ENCODE data around the gene LRP1. TPM values are rescaled to one million over a fixed set of nuclear protein-coding genes. Genes with fewer than 3 reads are reported as not detected.

LRP1 gene
- total RNA-seq, 2 donors from 2014 or later, result 663 to 755 TPM

DNA sequence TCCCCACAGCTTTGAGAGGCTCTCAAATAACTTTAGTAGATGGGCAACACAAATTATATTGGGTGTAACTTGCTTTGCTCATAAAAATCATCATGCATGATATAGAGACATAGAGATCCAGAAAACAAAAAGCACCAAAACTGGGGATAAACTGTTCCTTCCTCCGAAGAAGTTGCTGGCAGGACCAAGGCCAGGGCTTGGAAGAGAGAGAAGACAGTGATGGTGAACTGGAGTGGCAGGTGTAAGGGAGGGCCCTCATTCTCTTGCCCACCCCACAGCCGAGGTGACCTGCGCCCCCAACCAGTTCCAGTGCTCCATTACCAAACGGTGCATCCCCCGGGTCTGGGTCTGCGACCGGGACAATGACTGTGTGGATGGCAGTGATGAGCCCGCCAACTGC is 72.9 kb downstream of the LRP1 start:
- Histone ChIP-seq H3K36me3 (peaks cover 97% of the 10 kb centered on the region), H3K4me1 (ENCODE audit: control insufficient read depth in 1 of 2, low read depth in 2 of 2) (no peaks in the 10 kb centered on the region), H3K27me3 (replicated peaks; ENCODE audit: insufficient read depth) (no peaks in the 10 kb centered on the region), H3K27ac (no peak overlapping the region), H3K4me3 (no peak overlapping the region), H3K9me3 (no peaks in the 10 kb centered on the region)
- DNase-seq (ENCODE audit: low spot score) (no peak), ATAC-seq (ENCODE audit: insufficient number of reproducible peaks, low FRiP score, low read depth) (no peak)
- TF ChIP-seq, protein P1, sequence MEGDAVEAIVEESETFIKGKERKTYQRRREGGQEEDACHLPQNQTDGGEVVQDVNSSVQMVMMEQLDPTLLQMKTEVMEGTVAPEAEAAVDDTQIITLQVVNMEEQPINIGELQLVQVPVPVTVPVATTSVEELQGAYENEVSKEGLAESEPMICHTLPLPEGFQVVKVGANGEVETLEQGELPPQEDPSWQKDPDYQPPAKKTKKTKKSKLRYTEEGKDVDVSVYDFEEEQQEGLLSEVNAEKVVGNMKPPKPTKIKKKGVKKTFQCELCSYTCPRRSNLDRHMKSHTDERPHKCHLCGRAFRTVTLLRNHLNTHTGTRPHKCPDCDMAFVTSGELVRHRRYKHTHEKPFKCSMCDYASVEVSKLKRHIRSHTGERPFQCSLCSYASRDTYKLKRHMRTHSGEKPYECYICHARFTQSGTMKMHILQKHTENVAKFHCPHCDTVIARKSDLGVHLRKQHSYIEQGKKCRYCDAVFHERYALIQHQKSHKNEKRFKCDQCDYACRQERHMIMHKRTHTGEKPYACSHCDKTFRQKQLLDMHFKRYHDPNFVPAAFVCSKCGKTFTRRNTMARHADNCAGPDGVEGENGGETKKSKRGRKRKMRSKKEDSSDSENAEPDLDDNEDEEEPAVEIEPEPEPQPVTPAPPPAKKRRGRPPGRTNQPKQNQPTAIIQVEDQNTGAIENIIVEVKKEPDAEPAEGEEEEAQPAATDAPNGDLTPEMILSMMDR (IDR thresholded peaks at IDR 0.05), result no peak

DNA sequence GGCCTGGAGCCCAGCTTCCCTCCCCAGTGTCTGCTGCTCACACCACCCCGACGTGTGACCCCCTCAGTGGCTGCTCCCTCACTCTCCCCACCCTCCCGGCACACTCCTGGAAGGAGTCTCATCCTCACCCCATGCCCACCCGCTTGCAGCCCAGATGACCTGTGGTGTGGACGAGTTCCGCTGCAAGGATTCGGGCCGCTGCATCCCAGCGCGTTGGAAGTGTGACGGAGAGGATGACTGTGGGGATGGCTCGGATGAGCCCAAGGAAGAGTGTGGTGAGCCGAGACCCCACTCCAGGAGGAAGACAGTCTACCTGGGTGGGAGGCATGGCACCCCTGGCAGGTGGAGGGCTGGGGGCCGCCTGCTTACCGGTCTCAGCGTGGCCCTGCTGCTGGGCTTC is 73.3 kb downstream of the LRP1 start:
- no peaks in the 10 kb centered on the region for H3K4me1 ChIP-seq (ENCODE audit: control insufficient read depth in 1 of 2, low read depth in 2 of 2)
- no peak overlapping the region for H3K4me3 ChIP-seq
- H3K27me3 ChIP-seq (replicated peaks; ENCODE audit: insufficient read depth), result no peaks in the 10 kb centered on the region
- H3K36me3 ChIP-seq, result peaks cover 97% of the 10 kb centered on the region
- no peak for ATAC-seq (ENCODE audit: insufficient number of reproducible peaks, low FRiP score, low read depth)
- TF ChIP-seq, protein P1 (IDR thresholded peaks at IDR 0.05), result no peak
- H3K27ac ChIP-seq, result no peak overlapping the region
- no peak for DNase-seq (ENCODE audit: low spot score)
- H3K9me3 ChIP-seq, result no peaks in the 10 kb centered on the region

DNA sequence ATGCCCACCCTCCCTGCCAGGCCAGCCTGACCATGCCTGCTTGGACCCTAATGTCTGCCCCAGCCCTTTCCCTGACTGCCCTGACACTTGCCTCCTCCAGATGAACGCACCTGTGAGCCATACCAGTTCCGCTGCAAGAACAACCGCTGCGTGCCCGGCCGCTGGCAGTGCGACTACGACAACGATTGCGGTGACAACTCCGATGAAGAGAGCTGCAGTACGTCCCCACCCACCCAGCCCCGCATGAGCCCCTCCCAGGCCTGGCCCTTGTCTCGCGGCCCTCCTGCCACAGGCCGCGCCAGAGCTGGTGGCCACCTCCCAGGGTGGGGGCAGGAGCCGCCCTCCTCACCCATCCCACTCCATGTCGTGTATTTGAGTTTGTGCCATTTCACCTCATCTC is 74.0 kb downstream of the LRP1 start:
- TF ChIP-seq, protein P1 (IDR thresholded peaks at IDR 0.05), result no peak
- no peak overlapping the region for H3K27ac ChIP-seq
- no peaks in the 10 kb centered on the region for H3K4me1 ChIP-seq (ENCODE audit: control insufficient read depth in 1 of 2, low read depth in 2 of 2)
- H3K9me3 ChIP-seq, result no peaks in the 10 kb centered on the region
- ATAC-seq (ENCODE audit: insufficient number of reproducible peaks, low FRiP score, low read depth), result no peak
- H3K4me3 ChIP-seq, result no peak overlapping the region
- H3K27me3 ChIP-seq (replicated peaks; ENCODE audit: insufficient read depth), result no peaks in the 10 kb centered on the region
- H3K36me3 ChIP-seq, result peaks cover 95% of the 10 kb centered on the region
- no peak for DNase-seq (ENCODE audit: low spot score)

DNA sequence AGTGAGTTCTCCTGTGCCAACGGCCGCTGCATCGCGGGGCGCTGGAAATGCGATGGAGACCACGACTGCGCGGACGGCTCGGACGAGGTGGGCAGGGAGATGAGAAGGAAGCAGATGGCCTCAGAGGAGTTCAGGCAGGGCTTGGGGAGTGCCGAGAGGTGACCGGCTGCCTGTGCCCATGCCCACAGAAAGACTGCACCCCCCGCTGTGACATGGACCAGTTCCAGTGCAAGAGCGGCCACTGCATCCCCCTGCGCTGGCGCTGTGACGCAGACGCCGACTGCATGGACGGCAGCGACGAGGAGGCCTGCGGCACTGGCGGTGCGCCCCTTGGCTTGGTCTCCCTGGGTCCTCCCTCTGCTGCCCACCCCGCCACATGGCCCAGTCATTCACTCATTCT is 74.9 kb downstream of the LRP1 start:
- ATAC-seq (ENCODE audit: insufficient number of reproducible peaks, low FRiP score, low read depth) (no peak), DNase-seq (ENCODE audit: low spot score) (no peak)
- Histone ChIP-seq H3K27ac (no peak overlapping the region), H3K36me3 (peaks cover 95% of the 10 kb centered on the region), H3K4me1 (ENCODE audit: control insufficient read depth in 1 of 2, low read depth in 2 of 2) (peaks cover 0 to 3% of the 10 kb centered on the region in 2 donors), H3K9me3 (no peaks in the 10 kb centered on the region), H3K27me3 (replicated peaks; ENCODE audit: insufficient read depth) (no peaks in the 10 kb centered on the region), H3K4me3 (no peak overlapping the region)
- TF ChIP-seq, protein P1 (IDR thresholded peaks at IDR 0.05), result no peak

DNA sequence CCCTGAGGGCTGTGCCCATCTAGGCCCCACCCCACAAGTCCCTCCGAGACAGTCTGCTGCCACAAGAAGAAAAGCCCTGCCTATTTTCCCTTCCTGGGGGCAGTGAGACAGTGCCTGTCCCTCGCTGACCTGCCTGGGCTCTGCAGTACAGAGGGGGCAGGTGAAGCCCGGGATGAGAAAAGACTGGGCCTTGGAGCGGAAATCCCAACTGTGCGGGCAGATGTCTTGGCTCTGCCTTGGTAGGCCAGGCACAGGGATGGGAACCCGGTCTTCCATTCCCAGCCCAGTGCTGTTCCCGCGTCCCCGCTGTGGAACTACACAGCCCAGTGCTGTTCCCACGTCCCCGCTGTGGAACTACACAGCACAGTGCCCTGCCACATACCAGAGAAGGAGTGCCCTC is 75.5 kb downstream of the LRP1 start:
- TF ChIP-seq, protein P1 (IDR thresholded peaks at IDR 0.05), result no peak
- Histone ChIP-seq H3K4me1 (ENCODE audit: control insufficient read depth in 1 of 2, low read depth in 2 of 2) (peaks cover 0 to 9% of the 10 kb centered on the region in 2 donors), H3K27ac (no peak overlapping the region), H3K36me3 (peaks cover 95% of the 10 kb centered on the region), H3K27me3 (replicated peaks; ENCODE audit: insufficient read depth) (no peaks in the 10 kb centered on the region), H3K4me3 (no peak overlapping the region), H3K9me3 (no peaks in the 10 kb centered on the region)
- no peak for ATAC-seq (ENCODE audit: insufficient number of reproducible peaks, low FRiP score, low read depth)
- DNase-seq (ENCODE audit: low spot score), result no peak
